Adrenal gland (tissue), 12 donors: Measurements from ENCODE around the gene SUN2. TPM values are rescaled to one million over a fixed set of nuclear protein-coding genes. Genes with fewer than 3 reads are reported as not detected.
A peak's percentile ranks its signal among the peaks of the same experiment; 100 is the strongest.

ENCODE experiments used
- DNase-seq, 7 donors: peaks; one replicate each; pipeline ENCODE4 v3.0.0-alpha.2; 2019 to 2020
- H3K27ac ChIP-seq, 5 donors: fragments of 200-600 bp; sonication (generic) in 4 of 5; 1 replicate in 3 of 5; 2 replicates in 2 of 5; pipeline versions ENCODE4 v1.5.1 to v1.8.0; 2016 to 2020; ENCODE audit warnings: mild to moderate bottlenecking in 1 of 5
- H3K27me3 ChIP-seq: fragments of 200-600 bp; 2 replicates; pipeline ENCODE4 v1.8.0; 2021
- H3K36me3 ChIP-seq, 2 donors: fragments of 200-600 bp; replicated peaks in 1 of 2; 1 replicate in 1 of 2; 2 replicates in 1 of 2; pipeline versions ENCODE4 v1.5.1 to v1.8.0; 2018 to 2022
- H3K4me1 ChIP-seq, 2 donors: fragments of 200-600 bp; replicated peaks in 1 of 2; 1 replicate in 1 of 2; 2 replicates in 1 of 2; pipeline versions ENCODE4 v1.5.1 to v1.8.0; 2018 to 2021
- H3K4me3 ChIP-seq, 4 donors: fragments of 200-600 bp; sonication (generic) in 3 of 4; one replicate each; pipeline ENCODE4 v1.5.1; 2016 to 2018
- H3K9me3 ChIP-seq, 3 donors: fragments of 200-600 bp; sonication (generic) in 1 of 3; replicated peaks in 1 of 3; 1 replicate in 2 of 3; 2 replicates in 1 of 3; pipeline versions ENCODE4 v1.5.1 to v1.8.0; 2016 to 2021
- POLR2A ChIP-seq, 2 donors: fragments of 450-650 bp; IDR thresholded peaks; one replicate each; pipeline ENCODE4 v1.6.1; 2017; ENCODE audit warnings: antibody characterized with exemption in 2 of 2, mild to moderate bottlenecking in 2 of 2, moderate library complexity in 1 of 2
- WGBS, 4 donors: extraction: QIAGEN DNeasy Blood & Tissue Kit in 2 of 4; methylation state at CpG; one replicate each; pipeline versions ENCODE4 v1.1.5 to v1.1.7; 2013 to 2017; 5-methylcytosine and 5-hydroxymethylcytosine counted together
- intact Hi-C, 2 donors: fragments of 100-400 bp; cut with DNase I; formaldehyde crosslinking; loops; one replicate each; pipeline versions ENCODE4 v1.14.1 to v1.15.0; 2022 to 2023
- polyA plus RNA-seq, 3 donors: library from polyadenylated mRNA; stranded (reverse); fragments of 200-250 nt in 2 of 3; fragments of 350-450 nt in 1 of 3; fragmentation: Illumina TruSeq in 1 of 3; extraction: RNeasy Lipid Tissue Mini Kit (QIAGEN cat#74804) in 1 of 3; gene quantifications; one replicate each; pipeline ENCODE4 v1.2.3, GENCODE V29; 2013 to 2014
- total RNA-seq, 9 donors: library from RNA; depleted of rRNA in 4 of 9; stranded (reverse); fragments of >200 nt in 4 of 9; fragments of 120-200 nt in 1 of 9; fragmentation: NEBNext Ultra II Directional in 1 of 9; extraction: Animal tissue kit (Norgen Biotek cat#: 25700) in 1 of 9; gene quantifications; one replicate each; pipeline versions ENCODE4 v1.1.0 to v1.2.4, GENCODE V29; 2013 to 2023
- TF ChIP-seq, protein P1 (sequence below), 6 experiments: fragments of 450-650 bp in 4 of 6; fragments of 200-600 bp in 2 of 6; sonication (generic) in 1 of 6; IDR thresholded peaks; 1 replicate in 5 of 6; 2 replicates in 1 of 6; pipeline versions ENCODE4 v1.5.1 to v1.8.0; 2016 to 2021; ENCODE audit warnings: antibody characterized with exemption in 6 of 6, mild to moderate bottlenecking in 2 of 6, moderate library complexity in 1 of 6
- donor health status: healthy with polysubstance abuse.
- donor health status: Bipolar disorder and iron deficiency.
- donor health status: DM: yes; HTN: yes; CAD: no.
- donor health status: DM: no; HTN: no; CAD: no.
- donor health status: DM: no; HTN: no; CAD: no.
- donor health status: DM: yes; HTN: yes; CAD: no.

The SUN2 gene
- total and polyA plus RNA-seq, 12 donors = 13.0 to 196 (median 86.9) TPM

- no peak for DNase-seq
- intact Hi-C loops = no loop called here
- Histone ChIP-seq H3K36me3 (no peaks in the 10 kb centered on the region), H3K27ac (peak overlapping the region in 3 of 5 donors; percentile 91 to 96 (median 96)), H3K4me3 (peak overlapping the region in 1 of 4 donors; percentile 92), H3K9me3 (no peaks in the 10 kb centered on the region), H3K27me3 (no peaks in the 10 kb centered on the region), H3K4me1 (peaks cover 15 to 27% of the 10 kb centered on the region in 2 donors)
- TF ChIP-seq, protein P1, sequence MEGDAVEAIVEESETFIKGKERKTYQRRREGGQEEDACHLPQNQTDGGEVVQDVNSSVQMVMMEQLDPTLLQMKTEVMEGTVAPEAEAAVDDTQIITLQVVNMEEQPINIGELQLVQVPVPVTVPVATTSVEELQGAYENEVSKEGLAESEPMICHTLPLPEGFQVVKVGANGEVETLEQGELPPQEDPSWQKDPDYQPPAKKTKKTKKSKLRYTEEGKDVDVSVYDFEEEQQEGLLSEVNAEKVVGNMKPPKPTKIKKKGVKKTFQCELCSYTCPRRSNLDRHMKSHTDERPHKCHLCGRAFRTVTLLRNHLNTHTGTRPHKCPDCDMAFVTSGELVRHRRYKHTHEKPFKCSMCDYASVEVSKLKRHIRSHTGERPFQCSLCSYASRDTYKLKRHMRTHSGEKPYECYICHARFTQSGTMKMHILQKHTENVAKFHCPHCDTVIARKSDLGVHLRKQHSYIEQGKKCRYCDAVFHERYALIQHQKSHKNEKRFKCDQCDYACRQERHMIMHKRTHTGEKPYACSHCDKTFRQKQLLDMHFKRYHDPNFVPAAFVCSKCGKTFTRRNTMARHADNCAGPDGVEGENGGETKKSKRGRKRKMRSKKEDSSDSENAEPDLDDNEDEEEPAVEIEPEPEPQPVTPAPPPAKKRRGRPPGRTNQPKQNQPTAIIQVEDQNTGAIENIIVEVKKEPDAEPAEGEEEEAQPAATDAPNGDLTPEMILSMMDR (IDR thresholded peaks at IDR 0.05) = no peak
- no peak for TF ChIP-seq POLR2A (IDR thresholded peaks at IDR 0.05)
- WGBS, 4 donors = 22 to 28% (median 24%) methylated on average over 2 of the region's 2 CpGs
Measured at GRCh38 chr22:38707346-38707745, 48.5 kb downstream of the SUN2 start.

DNA sequence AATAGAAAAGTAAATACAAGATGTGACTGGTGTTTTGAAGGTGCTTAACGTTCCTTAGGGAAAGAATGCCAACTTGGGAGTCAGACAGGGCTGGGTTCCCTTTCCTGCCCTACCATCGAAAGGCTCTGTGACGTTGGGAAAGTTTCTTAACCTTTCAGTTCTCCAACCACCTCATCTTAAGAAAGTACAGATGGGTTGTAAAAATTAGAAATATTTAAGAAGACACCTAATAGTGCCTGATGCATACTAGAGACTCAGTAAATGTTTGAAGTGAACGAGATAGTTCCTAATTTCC, 49.0 kb downstream of the SUN2 start:
- WGBS, 4 donors = 1 to 4% (median 2%) methylated on average over 4 of the region's 4 CpGs
- Histone ChIP-seq H3K27ac (peak overlapping the region; percentile 85 to 96 (median 91)), H3K27me3 (no peaks in the 10 kb centered on the region), H3K36me3 (no peaks in the 10 kb centered on the region), H3K4me3 (peak overlapping the region; percentile 44 to 92 (median 88)), H3K4me1 (peaks cover 15 to 25% of the 10 kb centered on the region in 2 donors), H3K9me3 (no peaks in the 10 kb centered on the region)
- no peak for DNase-seq
- intact Hi-C loops = no loop called here
- TF ChIP-seq, protein P1 (IDR thresholded peaks at IDR 0.05) = no peak
- TF ChIP-seq POLR2A (IDR thresholded peaks at IDR 0.05) = no peak

- Histone ChIP-seq H3K27ac (peak overlapping the region; percentile 85 to 96 (median 91)), H3K27me3 (no peaks in the 10 kb centered on the region), H3K9me3 (no peaks in the 10 kb centered on the region), H3K4me1 (peaks cover 15 to 28% of the 10 kb centered on the region in 2 donors), H3K36me3 (no peaks in the 10 kb centered on the region), H3K4me3 (peak overlapping the region; percentile 44 to 92 (median 88))
- 0 to 1% (median 0%) methylated on average over 14 to 76 of the region's 80 CpGs for whole genome bisulfite sequencing, 4 donors
- intact Hi-C loops = no loop called here
- TF ChIP-seq, protein P1 (IDR thresholded peaks at IDR 0.05) = no peak
- TF ChIP-seq POLR2A (IDR thresholded peaks at IDR 0.05) = peak in 1 of 2 donors; percentile 5
- DNase-seq = peak; percentile 58 to 80 (median 66)
Measured at GRCh38 chr22:38706101-38706900, 49.5 kb downstream of the SUN2 start.

- intact Hi-C loops = no loop called here
- WGBS, 4 donors = 0% methylated on average over 24 to 55 of the region's 55 CpGs
- Histone ChIP-seq H3K36me3 (no peaks in the 10 kb centered on the region), H3K4me3 (peak within 1 kb of the TSS; percentile 44 to 92 (median 88)), H3K4me1 (peaks cover 15 to 30% of the 10 kb centered on the region in 2 donors), H3K27me3 (no peaks in the 10 kb centered on the region), H3K9me3 (no peaks in the 10 kb centered on the region), H3K27ac (peak within 1 kb of the TSS; percentile 85 to 96 (median 91))
- TF ChIP-seq, protein P1 (IDR thresholded peaks at IDR 0.05) = no peak
- TF ChIP-seq POLR2A (IDR thresholded peaks at IDR 0.05) = peak; percentile 79 to 95
- DNase-seq = peak; percentile 99 to 100 (median 99)
Measured at GRCh38 chr22:38705235-38706100, 50.3 kb downstream of the SUN2 start, which contains the start of gene GTPBP1. TSS of gene GTPBP1 (plus strand) at chr22:38705944. CDS start at chr22:38705956, 12 bp downstream.
